Endothelial cell of umbilical vein (primary cell): ENCODE measurements around the gene AWAT2.

Experiments
- CTCF ChIP-seq, 2 donors: IDR thresholded peaks; 1 replicate in 1 of 2; 2 replicates in 1 of 2; pipeline ENCODE4 v1.5.1; 2011; ENCODE audit warnings: low read length in 2 of 2, mild to moderate bottlenecking in 2 of 2, moderate library complexity in 2 of 2, control low read depth in 1 of 2, inconsistent platforms in 1 of 2, low read depth in 1 of 2; ENCODE audit not compliant: insufficient read depth in 1 of 2; ENCODE audit errors: extremely low read depth in 1 of 2
- EZH2 ChIP-seq: IDR thresholded peaks from 2 replicates; pipeline ENCODE4 v1.6.1; 2012; ENCODE audit warnings: borderline replicate concordance, low read depth, mild to moderate bottlenecking, moderate library complexity, low read length, inconsistent platforms; ENCODE audit not compliant: severe bottlenecking
- POLR2A ChIP-seq: IDR thresholded peaks from 2 replicates; pipeline ENCODE4 v1.6.1; 2012; ENCODE audit warnings: low read depth, mild to moderate bottlenecking, control low read depth, low read length

GRCh38 chrX:70034646-70035045, 15.1 kb downstream of the AWAT2 start:
- no peak for TF ChIP-seq EZH2
- no peak for TF ChIP-seq CTCF (IDR thresholded peaks at IDR 0.05; ENCODE audit: extremely low read depth in 1 of 2, insufficient read depth in 1 of 2, low read depth in 1 of 2, low read length in 2 of 2)
- TF ChIP-seq POLR2A: no peak
